Endothelial cell of umbilical vein (primary cell): ENCODE measurements around the gene CARMIL1.

Source experiments
- CTCF ChIP-seq, 2 donors: IDR thresholded peaks; 1 replicate in 1 of 2; 2 replicates in 1 of 2; pipeline ENCODE4 v1.5.1; 2011; ENCODE audit warnings: low read length in 2 of 2, mild to moderate bottlenecking in 2 of 2, moderate library complexity in 2 of 2, control low read depth in 1 of 2, inconsistent platforms in 1 of 2, low read depth in 1 of 2; ENCODE audit not compliant: insufficient read depth in 1 of 2; ENCODE audit errors: extremely low read depth in 1 of 2
- MAX ChIP-seq: IDR thresholded peaks from 2 replicates; pipeline ENCODE4 v1.6.1; 2011; ENCODE audit not compliant: insufficient read depth, insufficient read length
- POLR2A ChIP-seq: IDR thresholded peaks from 2 replicates; pipeline ENCODE4 v1.6.1; 2012; ENCODE audit warnings: low read depth, mild to moderate bottlenecking, control low read depth, low read length

- no peak for TF ChIP-seq CTCF (IDR thresholded peaks at IDR 0.05; ENCODE audit: extremely low read depth in 1 of 2, insufficient read depth in 1 of 2, low read depth in 1 of 2, low read length in 2 of 2)
- TF ChIP-seq POLR2A, result no peak
- TF ChIP-seq MAX, result no peak
These were observed 109.6 kb downstream of the CARMIL1 start for GRCh38 chr6:25388776-25389175.
